Measurements from ENCODE around the gene MAP2K6. TPM values are rescaled to one million over a fixed set of nuclear protein-coding genes. Genes with fewer than 3 reads are reported as not detected.

The MAP2K6 gene
- total RNA-seq, 1 experiment from 2014 or later: 43.0 TPM

GRCh38 chr17:69454051-69454450 is 39.6 kb downstream of the MAP2K6 start:
- no peak overlapping the region for H3K27ac Mint-ChIP-seq
- peaks cover 4% of the 10 kb centered on the region for H3K36me3 Mint-ChIP-seq
- POLR2A ChIA-PET: no interaction called here
- H3K4me3 Mint-ChIP-seq: no peak overlapping the region
- H3K4me1 Mint-ChIP-seq: peaks cover 84% of the 10 kb centered on the region
- no peaks in the 10 kb centered on the region; the same call in 1 of the 2 replicates for H3K9me3 Mint-ChIP-seq
- CTCF ChIA-PET: no interaction called here
- TF ChIP-seq TCF7 (CRISPR knock-in tag; IDR thresholded peaks at IDR 0.05; ENCODE audit: low read depth) (no peak), ZBTB43 (CRISPR knock-in tag; IDR thresholded peaks at IDR 0.05) (no peak), ZNF263 (CRISPR knock-in tag; IDR thresholded peaks at IDR 0.05; ENCODE audit: low read depth) (no peak), STAT6 (CRISPR knock-in tag; conservative IDR thresholded peaks at IDR 0.05; ENCODE audit: low read depth) (no peak), CBFB (CRISPR knock-in tag; IDR thresholded peaks at IDR 0.05; ENCODE audit: low read depth) (no peak), NR3C1 (CRISPR knock-in tag; conservative IDR thresholded peaks at IDR 0.05; ENCODE audit: low read depth) (no peak), USF2 (CRISPR knock-in tag; IDR thresholded peaks at IDR 0.05) (no peak), NR1H2 (CRISPR knock-in tag; IDR thresholded peaks at IDR 0.05) (no peak), ERG (CRISPR knock-in tag; IDR thresholded peaks at IDR 0.05) (no peak), ELF4 (CRISPR knock-in tag; IDR thresholded peaks at IDR 0.05; ENCODE audit: low read depth) (no peak), PRRX2 (CRISPR knock-in tag; IDR thresholded peaks at IDR 0.05) (no peak), ZNF138 (CRISPR knock-in tag; conservative IDR thresholded peaks at IDR 0.05) (no peak), ETV6 (CRISPR knock-in tag; IDR thresholded peaks at IDR 0.05) (no peak), ZNF281 (CRISPR knock-in tag; IDR thresholded peaks at IDR 0.05) (no peak), HMGXB4 (CRISPR knock-in tag; IDR thresholded peaks at IDR 0.05) (no peak), JAZF1 (CRISPR knock-in tag; IDR thresholded peaks at IDR 0.05) (no peak), GRHL2 (CRISPR knock-in tag; IDR thresholded peaks at IDR 0.05; ENCODE audit: insufficient replicate concordance, severe bottlenecking) (no peak)
- ATAC-seq (no peak), DNase-seq (ENCODE audit: low spot score) (no peak)
- no peaks in the 10 kb centered on the region for H3K27me3 Mint-ChIP-seq (ENCODE audit: low read depth)
